COLO829 (cell line): ENCODE measurements around the gene ADAM11.
"Not testable (repeated sequence)": the region's sequence is repeated elsewhere in the genome, so short reads cannot be mapped to it uniquely, and the experiment has no call there.

ENCODE experiments used
- DNase-seq: peaks from one replicate; pipeline ENCODE4 v3.0.0; 2012; ENCODE audit warnings: low spot score

ADAM11 gene

DNA sequence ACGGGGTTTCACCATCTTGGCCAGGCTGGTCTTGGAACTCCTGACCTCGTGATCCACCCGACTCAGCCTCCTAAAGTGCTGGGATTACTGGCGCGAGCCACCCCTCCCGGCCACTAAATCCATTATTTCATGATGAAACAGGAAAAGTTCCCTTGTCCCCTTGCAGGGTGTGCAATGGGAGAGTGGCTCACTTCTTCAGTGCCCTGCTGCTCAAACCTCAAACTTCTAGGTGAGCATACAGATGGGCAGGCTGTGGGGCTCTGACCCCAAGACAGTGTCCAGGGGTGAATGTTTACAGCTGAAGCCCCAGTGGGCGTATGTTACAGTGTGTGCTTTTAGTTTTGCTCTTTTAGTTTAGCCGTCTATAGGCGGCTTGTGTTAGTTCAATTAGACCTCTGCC lies 36.6 kb downstream of the ADAM11 start:
- DNase-seq, result no peak

DNA sequence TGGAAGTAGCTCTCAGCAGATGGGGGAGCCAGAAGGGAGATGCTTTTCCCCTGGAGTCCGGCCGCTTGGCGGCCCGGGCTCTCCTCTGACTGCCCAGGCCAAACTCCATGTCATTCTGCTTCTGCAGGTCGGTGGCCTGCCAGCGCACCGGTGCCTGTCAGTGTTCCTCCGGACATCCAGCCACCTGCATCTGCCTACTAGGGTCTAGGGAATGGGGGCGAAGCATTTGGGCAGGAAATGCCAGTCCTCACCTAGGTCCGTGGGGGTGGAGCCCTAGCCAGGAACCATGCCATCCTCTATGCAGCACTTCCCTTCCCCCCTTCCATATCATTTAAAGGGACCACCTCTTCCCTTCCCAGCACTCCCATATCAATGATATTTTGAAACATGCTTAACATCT lies 37.1 kb downstream of the ADAM11 start:
- no peak for DNase-seq

DNA sequence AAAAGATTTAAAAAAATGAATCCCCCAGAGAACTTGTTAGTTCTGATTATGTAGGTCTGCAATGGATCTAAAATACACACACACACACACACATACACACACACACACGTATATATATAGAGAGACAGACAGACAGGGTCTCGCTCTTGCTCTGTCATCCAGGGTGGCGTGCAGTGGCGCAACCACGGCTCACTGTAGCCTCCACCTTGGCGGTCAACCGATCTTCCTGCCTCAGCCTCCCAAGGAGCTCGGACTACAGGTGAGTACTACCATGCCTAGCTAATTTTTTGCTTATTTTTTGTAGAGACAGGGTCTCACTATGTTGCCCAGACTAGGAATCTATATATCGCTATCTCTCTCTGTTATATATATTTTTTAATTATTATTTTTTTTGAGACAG lies 37.9 kb downstream of the ADAM11 start:
- DNase-seq, result no peak

DNA sequence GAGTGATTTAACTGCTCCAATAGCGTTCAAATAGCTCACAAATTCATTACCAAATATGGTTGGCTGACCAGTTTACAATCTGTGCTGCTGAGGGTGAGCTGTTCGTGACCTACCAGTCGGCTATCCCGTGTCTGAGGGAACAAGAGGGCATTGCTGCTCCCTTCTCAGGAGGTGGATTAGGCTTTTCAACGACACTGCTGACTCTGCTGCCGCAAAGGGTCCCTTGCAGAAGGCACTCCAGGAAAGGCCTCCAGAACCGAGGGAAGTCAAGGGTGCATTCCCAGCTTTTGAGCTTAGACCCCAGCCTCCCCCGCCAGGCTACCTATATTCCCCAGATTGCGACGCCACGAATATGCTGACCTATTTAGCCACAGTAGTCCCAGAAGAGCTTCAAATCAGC lies 39.0 kb downstream of the ADAM11 start:
- no peak for DNase-seq

- no peak for DNase-seq
These were observed 39.6 kb downstream of the ADAM11 start for GRCh38 chr17:44798356-44798755.

- DNase-seq, result no peak
These were observed 43.1 kb downstream of the ADAM11 start for GRCh38 chr17:44801880-44802279.

DNA sequence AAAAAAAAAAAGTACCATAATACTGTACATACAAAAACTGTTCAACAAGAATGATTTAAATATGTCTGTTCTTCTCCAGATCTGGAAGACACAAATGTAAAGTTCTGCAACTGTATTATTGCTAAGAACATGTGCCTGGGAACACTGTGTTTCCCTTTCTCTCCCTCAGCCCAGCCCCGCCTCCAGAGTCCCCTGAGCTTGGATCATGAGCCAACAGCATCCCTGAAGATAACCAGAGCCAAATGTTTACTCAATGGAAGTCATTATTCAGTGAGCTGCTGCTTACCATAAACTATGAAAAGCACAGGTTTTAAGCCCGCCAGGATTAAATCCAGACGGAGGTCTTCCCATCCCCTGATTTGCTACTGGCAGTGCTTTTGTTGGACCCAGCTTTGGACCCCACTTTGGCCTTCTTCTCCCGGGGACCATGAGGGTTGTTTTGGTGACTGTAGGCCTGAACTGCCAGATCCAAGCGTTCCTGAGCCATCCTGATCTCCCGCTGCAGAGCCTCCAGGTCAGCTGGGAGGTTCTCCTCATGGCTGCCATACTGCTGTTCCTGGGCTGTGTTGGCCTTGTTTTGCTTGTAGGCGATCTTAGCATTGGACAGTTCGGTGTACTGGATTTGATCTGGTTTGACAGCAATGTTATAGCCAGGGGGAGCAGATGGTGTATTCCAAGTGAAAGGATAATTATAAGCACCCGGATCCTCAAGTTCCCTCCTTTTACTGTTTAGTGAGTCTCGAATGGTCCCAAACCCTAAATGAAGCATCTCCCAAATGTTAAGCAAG lies 45.7 kb downstream of the ADAM11 start:
- peak; percentile 71 for DNase-seq

- DNase-seq, result no peak
These were observed 48.5 kb downstream of the ADAM11 start for GRCh38 chr17:44807093-44807816.

DNA sequence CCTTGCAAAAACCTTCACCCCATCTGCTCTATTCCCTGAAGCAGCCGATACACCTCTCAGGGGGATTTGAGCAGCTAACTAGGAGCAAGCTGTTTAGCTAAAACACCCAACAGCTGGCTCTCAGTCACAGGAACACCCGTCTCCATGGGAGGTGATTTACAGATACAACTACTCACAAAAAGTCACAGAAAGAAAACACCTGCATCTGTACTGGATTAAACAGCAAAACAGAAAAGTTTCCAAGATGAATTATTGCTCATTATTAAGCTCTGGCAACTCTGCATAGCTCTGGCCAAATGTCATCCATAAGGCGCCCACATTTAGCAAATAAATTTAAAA lies 49.0 kb downstream of the ADAM11 start:
- no peak for DNase-seq

GRCh38 chr17:44808156-44808555 lies 49.4 kb downstream of the ADAM11 start:
- DNase-seq, result no peak

DNA sequence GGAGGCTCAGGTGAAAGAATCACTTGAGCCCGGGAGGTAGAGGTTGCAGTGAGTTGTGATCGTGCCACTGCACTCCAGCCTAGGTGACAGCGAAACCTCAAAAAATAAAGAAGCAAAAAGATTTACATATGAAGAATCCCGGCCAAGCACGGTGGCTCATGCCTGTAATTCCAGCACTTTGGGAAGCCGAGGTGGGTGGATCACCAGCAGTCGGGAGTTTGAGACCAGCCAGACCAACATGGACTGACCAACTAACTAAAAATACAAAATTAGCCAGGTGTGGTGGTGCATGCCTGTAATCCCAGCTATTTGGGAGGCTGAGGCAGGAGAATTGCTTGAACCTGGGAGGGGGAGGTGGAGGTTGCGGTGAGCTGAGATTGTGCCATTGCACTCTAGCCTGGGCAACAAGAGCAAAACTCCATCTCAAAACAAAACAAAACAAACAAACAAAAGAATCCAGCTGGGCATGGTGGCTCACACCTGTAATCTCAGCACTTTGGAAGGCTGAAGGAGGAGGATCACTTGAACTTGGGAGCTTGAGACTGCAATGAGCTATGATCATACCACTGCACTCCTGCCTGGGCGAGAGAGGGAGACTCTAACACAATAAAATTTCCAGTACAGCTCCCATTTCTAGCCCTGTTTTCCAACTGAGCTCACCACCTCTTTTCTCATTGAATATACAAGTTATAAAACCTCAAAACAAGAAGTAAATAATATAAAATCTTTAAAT lies 50.0 kb downstream of the ADAM11 start:
- DNase-seq, result not testable (repeated sequence)

DNA sequence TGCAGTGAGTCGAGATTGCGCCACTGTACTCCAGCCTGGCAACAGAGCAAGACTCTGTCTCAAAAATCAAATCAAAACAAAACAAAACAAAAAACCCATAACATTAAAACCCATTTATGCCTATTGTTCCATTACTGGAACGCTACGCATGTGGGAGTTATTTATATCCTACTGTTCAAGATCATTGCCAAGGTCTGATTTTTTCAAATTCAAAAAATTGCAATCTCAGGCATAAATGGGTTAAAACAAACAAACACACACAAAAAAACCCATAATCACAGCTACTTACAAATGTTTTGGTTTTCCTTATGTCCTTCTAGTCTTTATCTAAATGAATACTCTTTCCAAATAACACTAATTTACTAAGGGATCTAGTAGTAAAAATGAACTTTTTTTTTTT lies 53.5 kb downstream of the ADAM11 start:
- DNase-seq, result no peak

- DNase-seq, result not testable (repeated sequence)
These were observed 59.7 kb downstream of the ADAM11 start for GRCh38 chr17:44818508-44818907.

GRCh38 chr17:44820631-44821212 lies 61.9 kb downstream of the ADAM11 start:
- peak; percentile 92 for DNase-seq

GRCh38 chr17:44825236-44825635 lies 66.4 kb downstream of the ADAM11 start:
- not testable (repeated sequence) for DNase-seq

DNA sequence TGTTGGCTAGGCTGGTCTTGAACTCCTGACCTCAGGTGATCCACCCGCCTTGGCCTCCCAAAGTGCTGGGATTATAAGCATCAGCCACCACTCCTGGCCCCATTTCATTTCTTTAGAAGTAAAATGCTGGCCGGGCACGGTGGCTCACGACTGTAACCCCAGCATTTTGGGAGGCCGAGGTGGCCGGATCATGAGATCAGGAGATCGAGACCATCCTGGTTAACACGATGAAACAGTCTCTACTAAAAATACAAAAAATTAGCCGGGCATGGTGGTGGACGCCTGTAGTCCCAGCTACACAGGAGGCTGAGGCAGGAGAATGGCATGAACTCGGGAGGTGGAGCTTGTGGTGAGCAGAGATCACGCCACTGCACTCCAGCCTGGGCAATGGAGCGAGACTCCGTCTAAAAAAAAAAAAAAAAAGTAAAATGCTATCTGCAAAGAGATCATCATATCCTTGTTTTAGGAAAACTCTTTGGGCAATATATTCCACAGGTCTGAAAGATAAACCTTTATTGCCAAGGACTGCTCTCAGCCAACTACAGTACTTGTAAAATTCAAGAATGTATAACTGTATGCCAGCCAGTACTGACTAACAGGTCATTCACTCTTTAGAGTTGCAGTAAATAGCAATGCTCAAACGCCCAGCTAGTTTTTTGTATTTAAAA lies 67.5 kb downstream of the ADAM11 start:
- DNase-seq, result no peak

DNA sequence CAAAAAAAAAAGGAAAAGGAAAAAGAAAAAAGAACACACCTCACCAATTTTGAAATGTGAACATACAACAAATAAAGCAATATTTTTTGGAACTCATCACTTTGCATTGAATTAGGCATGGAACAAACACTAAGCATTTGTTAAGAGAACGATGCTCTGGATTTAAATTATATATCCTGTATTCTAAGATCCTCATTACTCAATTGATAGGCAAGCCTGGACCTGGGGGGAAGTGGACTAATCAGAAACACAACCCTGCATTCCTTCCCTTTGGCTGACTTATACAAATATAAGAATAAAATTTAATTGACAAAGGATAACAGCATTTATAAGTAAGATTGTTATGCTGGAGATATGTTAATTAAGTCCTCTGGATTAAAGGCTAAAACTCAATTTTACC lies 69.1 kb downstream of the ADAM11 start:
- no peak for DNase-seq

DNA sequence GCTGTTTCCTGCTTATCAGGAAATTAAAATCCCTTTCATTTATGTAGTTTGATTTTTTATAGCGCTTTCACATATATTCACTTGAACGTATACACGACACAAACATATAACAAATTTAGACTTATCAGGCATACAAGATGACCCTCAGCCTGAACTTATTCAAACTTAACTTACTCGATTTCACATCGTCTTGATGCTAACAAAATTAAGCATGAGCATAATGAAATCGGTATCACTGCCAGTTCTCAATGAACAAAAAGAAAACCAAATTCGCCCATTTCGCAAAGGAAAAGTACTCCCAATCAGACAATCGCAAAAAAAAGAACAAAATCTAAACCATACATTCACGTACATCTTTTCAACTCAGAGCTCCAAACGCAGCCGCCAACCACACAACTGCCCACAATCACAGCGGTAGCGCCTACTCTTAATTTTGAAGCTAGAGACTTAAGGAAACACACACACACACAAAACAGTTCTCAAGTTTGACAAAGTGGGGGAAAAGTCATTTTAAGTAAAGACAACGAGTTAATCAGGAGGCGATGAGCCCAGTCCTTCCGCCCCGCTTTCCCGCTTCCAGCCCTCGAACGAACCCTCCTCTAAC lies 70.2 kb downstream of the ADAM11 start:
- DNase-seq, result no peak

DNA sequence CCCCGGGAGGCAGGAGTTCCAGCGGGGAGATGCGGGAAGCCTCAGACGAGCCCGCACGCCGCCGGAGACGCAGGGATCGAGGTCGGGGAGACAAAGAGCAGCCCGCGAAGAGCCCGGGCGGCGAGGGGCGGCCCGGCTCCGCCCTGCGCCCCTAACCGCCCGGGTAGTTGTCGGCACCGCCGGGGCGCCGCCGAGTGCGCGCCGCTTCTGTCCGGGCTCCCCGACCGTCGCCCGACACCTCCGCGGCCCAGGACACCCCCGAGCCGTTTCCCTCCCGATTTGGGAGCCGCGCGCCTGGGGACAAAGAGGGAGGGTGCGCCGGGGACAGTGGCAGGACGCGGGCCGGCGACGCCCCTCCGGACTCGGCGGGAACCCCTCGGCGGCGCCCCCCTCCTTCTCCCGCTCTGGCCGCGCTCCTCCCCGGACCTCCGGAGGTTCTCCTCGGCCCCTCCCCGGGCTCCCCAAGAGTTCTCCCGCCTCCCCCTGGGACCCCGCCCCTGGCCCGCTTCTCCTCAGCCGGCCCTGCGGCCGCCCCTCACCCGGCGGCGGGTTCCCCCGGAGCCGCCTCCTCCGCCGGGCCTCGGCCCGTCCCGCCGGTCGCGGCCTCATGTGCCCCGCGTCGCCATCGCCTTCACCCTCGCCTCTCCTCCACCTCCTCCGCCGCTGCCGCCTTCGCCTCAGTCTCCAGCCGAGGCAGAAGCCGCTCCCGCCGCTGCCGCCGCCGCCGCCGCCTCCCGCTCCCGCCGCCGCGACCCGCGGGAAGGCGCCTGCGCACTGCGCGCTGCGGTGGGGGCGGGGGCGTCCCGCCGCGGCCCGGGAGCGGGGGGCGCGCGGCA lies 71.0 kb downstream of the ADAM11 start, which contains the start of gene GJC1:
GJC1 (minus strand) TSS at position 765 of the 836 bp plus-strand sequence. CDS start 24,470 bp downstream, outside the sequence.
- DNase-seq, result no peak
